Endothelial cell of umbilical vein (primary cell): ENCODE results near the gene THBS1. TPM values are rescaled to one million over a fixed set of nuclear protein-coding genes. Genes with fewer than 3 reads are reported as not detected.

ENCODE experiments used
- BruUV-seq: library from RNA; stranded (reverse); fragments of 400-500 nt; replicated peaks from 2 replicates; lab custom pipeline; 2021; lab: Mats Ljungman, UMichigan
- CTCF ChIA-PET: fragments of 300-600, 350-600 bp; sonication (Branson Sonifier 250); formaldehyde crosslinking; loops from one replicate; lab custom pipeline; 2021; ENCODE audit warnings: antibody characterized with exemption, inconsistent platforms; lab: Charles Lee
- POLR2A ChIA-PET: fragments of 300-600, 350-600 bp; sonication (Branson Sonifier 250); formaldehyde crosslinking; loops from one replicate; lab custom pipeline; 2021; ENCODE audit warnings: antibody characterized with exemption, inconsistent platforms; lab: Charles Lee
- DNase-seq: peaks from one replicate; pipeline ENCODE4 v3.0.0-alpha.2; 2011; ENCODE audit warnings: low read depth, low spot score
- FAIRE-seq: peaks from 2 replicates; lab custom pipeline; 2011; peaks lifted over from hg19 to GRCh38; lab: Jason Lieb, UNC
- H2AFZ ChIP-seq: 2 replicates; pipeline ENCODE4 v1.6.0; 2012; ENCODE audit warnings: low read depth, low read length, control low read depth, inconsistent platforms
- H3K27ac ChIP-seq: 2 replicates; pipeline ENCODE4 v1.5.1; 2011; ENCODE audit warnings: low read depth, mild to moderate bottlenecking, control low read depth, low read length, moderate library complexity; ENCODE audit not compliant: insufficient read depth
- H3K27me3 ChIP-seq, 2 experiments: 2 replicates each; pipeline versions ENCODE4 v1.6.0 to v1.6.1; 2011; ENCODE audit warnings: low read length in 2 of 2, mixed read lengths in 1 of 2; ENCODE audit not compliant: control insufficient read depth in 2 of 2, insufficient read depth in 2 of 2
- H3K36me3 ChIP-seq, 2 experiments: 2 replicates in 1 of 2; 3 replicates in 1 of 2; pipeline ENCODE4 v1.5.1; 2011; ENCODE audit warnings: low read length in 2 of 2, mild to moderate bottlenecking in 1 of 2, moderate library complexity in 1 of 2; ENCODE audit not compliant: control insufficient read depth in 2 of 2, insufficient read depth in 2 of 2; ENCODE audit errors: extremely low read depth in 1 of 2
- H3K4me1 ChIP-seq: 3 replicates; pipeline ENCODE4 v1.5.1; 2011; ENCODE audit warnings: mild to moderate bottlenecking, low read length; ENCODE audit not compliant: control insufficient read depth, insufficient read depth; ENCODE audit errors: extremely low read depth
- H3K4me2 ChIP-seq: 2 replicates; pipeline ENCODE4 v1.6.1; 2011; ENCODE audit warnings: low read length, control low read depth, mixed read lengths; ENCODE audit not compliant: insufficient read depth
- H3K4me3 ChIP-seq, 3 experiments: fragments of 200-600 bp in 1 of 3; sonication (generic), shearing (Covaris generic) in 1 of 3; replicated peaks in 1 of 3; 2 replicates each; pipeline ENCODE4 v1.5.1; 2011 to 2016; ENCODE audit warnings: control low read depth in 3 of 3, low read length in 3 of 3, mild to moderate bottlenecking in 2 of 3, inconsistent platforms in 1 of 3, low read depth in 1 of 3, moderate library complexity in 1 of 3; ENCODE audit not compliant: insufficient read depth in 1 of 3
- H3K79me2 ChIP-seq: 2 replicates; pipeline ENCODE4 v1.6.0; 2012; ENCODE audit warnings: low read length, inconsistent platforms; ENCODE audit not compliant: control insufficient read depth, insufficient read depth
- H3K9ac ChIP-seq: replicated peaks from 2 replicates; pipeline ENCODE3; 2011; ENCODE audit warnings: low read length, control low read depth; ENCODE audit not compliant: insufficient read depth; ENCODE audit errors: extremely low read depth
- H3K9me1 ChIP-seq: replicated peaks from 3 replicates; pipeline ENCODE4 v1.6.0; 2011; ENCODE audit warnings: mild to moderate bottlenecking, low read length; ENCODE audit not compliant: control insufficient read depth, insufficient read depth; ENCODE audit errors: extremely low read depth
- H3K9me3 ChIP-seq: replicated peaks from 2 replicates; pipeline ENCODE4 v1.5.1; 2012; ENCODE audit warnings: low read length, inconsistent platforms; ENCODE audit not compliant: control insufficient read depth, insufficient read depth
- H4K20me1 ChIP-seq: replicated peaks from 2 replicates; pipeline ENCODE3; 2011; ENCODE audit warnings: mild to moderate bottlenecking, low read length; ENCODE audit not compliant: control insufficient read depth, insufficient read depth; ENCODE audit errors: extremely low read depth
- EZH2 ChIP-seq: IDR thresholded peaks from 2 replicates; pipeline ENCODE4 v1.6.1; 2012; ENCODE audit warnings: borderline replicate concordance, low read depth, mild to moderate bottlenecking, moderate library complexity, low read length, inconsistent platforms; ENCODE audit not compliant: severe bottlenecking
- FOS ChIP-seq: IDR thresholded peaks from 2 replicates; pipeline ENCODE4 v1.6.1; 2011; ENCODE audit warnings: mild to moderate bottlenecking, low read length, moderate library complexity, borderline replicate concordance; ENCODE audit not compliant: insufficient read depth
- GATA2 ChIP-seq: IDR thresholded peaks from 2 replicates; pipeline ENCODE4 v1.7.0; 2011; ENCODE audit warnings: low read depth, mild to moderate bottlenecking, moderate library complexity, mixed read lengths, low read length; ENCODE audit not compliant: insufficient read length, insufficient read depth
- JUN ChIP-seq: IDR thresholded peaks from 2 replicates; pipeline ENCODE4 v1.6.1; 2011; ENCODE audit warnings: borderline replicate concordance, low read depth; ENCODE audit not compliant: insufficient read length, insufficient read depth
- MYC ChIP-seq: IDR thresholded peaks from one replicate; pipeline ENCODE4 v1.6.1; 2011; ENCODE audit warnings: mild to moderate bottlenecking, low read depth, low read length
- POLR2A ChIP-seq: IDR thresholded peaks from 2 replicates; pipeline ENCODE4 v1.6.1; 2012; ENCODE audit warnings: low read depth, mild to moderate bottlenecking, control low read depth, low read length
- POLR2AphosphoS5 ChIP-seq: IDR thresholded peaks from 2 replicates; pipeline ENCODE4 v1.6.1; 2012; ENCODE audit warnings: low read depth, mild to moderate bottlenecking, control low read depth, low read length, moderate library complexity; ENCODE audit not compliant: insufficient read depth
- dilution Hi-C: fragments of 300-500 bp; cut with MboI; formaldehyde crosslinking; loops from one replicate; pipeline ENCODE4 v1.15.0; 2019; ENCODE audit warnings: low sequenced_read_pairs; ENCODE audit not compliant: extremely low pct_ligation_motif_present
- intact Hi-C: fragments of 100-400 bp; cut with micrococcal nuclease; formaldehyde crosslinking; loops from one replicate; pipeline ENCODE4 v1.10.0; 2022
- polyA plus RNA-seq, 4 experiments: library from polyadenylated mRNA; depleted of rRNA in 3 of 4; stranded (reverse) in 3 of 4; unstranded in 1 of 4; fragments of >200 nt; gene quantifications; 2 replicates each; pipeline versions ENCODE4 v1.2.1 to v1.2.3, GENCODE V29; 2011 to 2012; ENCODE audit warnings: missing spikeins in 1 of 4
- total RNA-seq: library from RNA; stranded (reverse); gene quantifications from 2 replicates; pipeline ENCODE4 v1.2.3, GENCODE V29; 2021
- TF ChIP-seq, protein P1 (sequence below): IDR thresholded peaks from 2 replicates; pipeline ENCODE4 v1.6.1; 2011; ENCODE audit not compliant: insufficient read depth, insufficient read length
- TF ChIP-seq, protein P2 (sequence below), 2 donors: IDR thresholded peaks; 1 replicate in 1 of 2; 2 replicates in 1 of 2; pipeline ENCODE4 v1.5.1; 2011; ENCODE audit warnings: low read length in 2 of 2, mild to moderate bottlenecking in 2 of 2, moderate library complexity in 2 of 2, control low read depth in 1 of 2, inconsistent platforms in 1 of 2, low read depth in 1 of 2; ENCODE audit not compliant: insufficient read depth in 1 of 2; ENCODE audit errors: extremely low read depth in 1 of 2

Gene THBS1
- total and polyA plus RNA-seq, 2 donors (not counting 3 experiments of a cell fraction or from before 2014, with no cell fraction given), result 6,293 to 8,883 TPM

GRCh38 chr15:39578851-39579486, 1.9 kb upstream of the THBS1 start:
- FAIRE-seq (no peak), DNase-seq (peak; percentile 86)
- no peaks in the 10 kb centered on the region for H3K27me3 ChIP-seq
- peak overlapping the region; percentile 98 for H3K27ac ChIP-seq
- H3K4me3 ChIP-seq, result peak overlapping the region in 1 of 3 experiments; percentile 61
- peak overlapping the region; percentile 91 for H3K4me2 ChIP-seq
- ChIA-PET CTCF (interaction anchor here (1.0 to 5.0 kb wide), 18 partner anchors 105 to 872 kb away, joined by 3 to 72 read pairs (median 6); no protein-coding TSS in a partner anchor), POLR2A (interaction anchor here (1.1 to 9.9 kb wide), 9 partner anchors 149 to 751 kb away, joined by 4 to 118 read pairs (median 27); no protein-coding TSS in a partner anchor)
- peaks cover 20% of the 10 kb centered on the region for H3K4me1 ChIP-seq
- intact Hi-C loops, result loop anchor here (1.0 kb wide), 5 partner anchors 105 to 762 kb away; no protein-coding TSS in a partner anchor
- peak overlapping the region; percentile 97 for H3K9ac ChIP-seq
- no TSS peak for BruUV-seq
- H3K9me1 ChIP-seq, result no peaks in the 10 kb centered on the region
- peaks cover 3% of the 10 kb centered on the region for H4K20me1 ChIP-seq
- H3K36me3 ChIP-seq, result peaks cover 21 to 25% of the 10 kb centered on the region in 2 experiments
- TF ChIP-seq FOS (peak; percentile 45), GATA2 (peak; percentile 48), MYC (no peak), POLR2AphosphoS5 (peak; percentile 41), POLR2A (peak; percentile 3), JUN (no peak), EZH2 (no peak)
- TF ChIP-seq, protein P1, sequence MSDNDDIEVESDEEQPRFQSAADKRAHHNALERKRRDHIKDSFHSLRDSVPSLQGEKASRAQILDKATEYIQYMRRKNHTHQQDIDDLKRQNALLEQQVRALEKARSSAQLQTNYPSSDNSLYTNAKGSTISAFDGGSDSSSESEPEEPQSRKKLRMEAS, result no peak
- TF ChIP-seq, protein P2, sequence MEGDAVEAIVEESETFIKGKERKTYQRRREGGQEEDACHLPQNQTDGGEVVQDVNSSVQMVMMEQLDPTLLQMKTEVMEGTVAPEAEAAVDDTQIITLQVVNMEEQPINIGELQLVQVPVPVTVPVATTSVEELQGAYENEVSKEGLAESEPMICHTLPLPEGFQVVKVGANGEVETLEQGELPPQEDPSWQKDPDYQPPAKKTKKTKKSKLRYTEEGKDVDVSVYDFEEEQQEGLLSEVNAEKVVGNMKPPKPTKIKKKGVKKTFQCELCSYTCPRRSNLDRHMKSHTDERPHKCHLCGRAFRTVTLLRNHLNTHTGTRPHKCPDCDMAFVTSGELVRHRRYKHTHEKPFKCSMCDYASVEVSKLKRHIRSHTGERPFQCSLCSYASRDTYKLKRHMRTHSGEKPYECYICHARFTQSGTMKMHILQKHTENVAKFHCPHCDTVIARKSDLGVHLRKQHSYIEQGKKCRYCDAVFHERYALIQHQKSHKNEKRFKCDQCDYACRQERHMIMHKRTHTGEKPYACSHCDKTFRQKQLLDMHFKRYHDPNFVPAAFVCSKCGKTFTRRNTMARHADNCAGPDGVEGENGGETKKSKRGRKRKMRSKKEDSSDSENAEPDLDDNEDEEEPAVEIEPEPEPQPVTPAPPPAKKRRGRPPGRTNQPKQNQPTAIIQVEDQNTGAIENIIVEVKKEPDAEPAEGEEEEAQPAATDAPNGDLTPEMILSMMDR (IDR thresholded peaks at IDR 0.05; ENCODE audit: extremely low read depth in 1 of 2, insufficient read depth in 1 of 2, low read depth in 1 of 2, low read length in 2 of 2), result peak; percentile 7 to 43
- H3K79me2 ChIP-seq, result peaks cover 42% of the 10 kb centered on the region
- no peak overlapping the region for H2AFZ ChIP-seq
- dilution Hi-C loops, result no loop called here
- no peaks in the 10 kb centered on the region for H3K9me3 ChIP-seq
